ENCODE results near the gene KLHL6. TPM values are rescaled to one million over a fixed set of nuclear protein-coding genes. Genes with fewer than 3 reads are reported as not detected.
"Not testable (repeated sequence)": the region's sequence is repeated elsewhere in the genome, so short reads cannot be mapped to it uniquely, and the experiment has no call there.

The KLHL6 gene
- total RNA-seq, 1 donor from 2014 or later, result 36.7 TPM

GRCh38 chr3:183442994-183443393 lies 112.5 kb downstream of the KLHL6 start:
- no peaks in the 10 kb centered on the region for H3K36me3 ChIP-seq
- no peak overlapping the region for H3K4me3 ChIP-seq
- peaks cover 11% of the 10 kb centered on the region for H3K9me3 ChIP-seq
- H3K4me1 ChIP-seq, result peaks cover under 1% of the 10 kb centered on the region
- intact Hi-C loops (cut with DNase I), result no loop called here
- no peak for ATAC-seq
- no peak for DNase-seq
- H3K27ac ChIP-seq, result no peak overlapping the region
- no peaks in the 10 kb centered on the region for H3K27me3 ChIP-seq (ENCODE audit: low read depth)
- TF ChIP-seq, protein P1, sequence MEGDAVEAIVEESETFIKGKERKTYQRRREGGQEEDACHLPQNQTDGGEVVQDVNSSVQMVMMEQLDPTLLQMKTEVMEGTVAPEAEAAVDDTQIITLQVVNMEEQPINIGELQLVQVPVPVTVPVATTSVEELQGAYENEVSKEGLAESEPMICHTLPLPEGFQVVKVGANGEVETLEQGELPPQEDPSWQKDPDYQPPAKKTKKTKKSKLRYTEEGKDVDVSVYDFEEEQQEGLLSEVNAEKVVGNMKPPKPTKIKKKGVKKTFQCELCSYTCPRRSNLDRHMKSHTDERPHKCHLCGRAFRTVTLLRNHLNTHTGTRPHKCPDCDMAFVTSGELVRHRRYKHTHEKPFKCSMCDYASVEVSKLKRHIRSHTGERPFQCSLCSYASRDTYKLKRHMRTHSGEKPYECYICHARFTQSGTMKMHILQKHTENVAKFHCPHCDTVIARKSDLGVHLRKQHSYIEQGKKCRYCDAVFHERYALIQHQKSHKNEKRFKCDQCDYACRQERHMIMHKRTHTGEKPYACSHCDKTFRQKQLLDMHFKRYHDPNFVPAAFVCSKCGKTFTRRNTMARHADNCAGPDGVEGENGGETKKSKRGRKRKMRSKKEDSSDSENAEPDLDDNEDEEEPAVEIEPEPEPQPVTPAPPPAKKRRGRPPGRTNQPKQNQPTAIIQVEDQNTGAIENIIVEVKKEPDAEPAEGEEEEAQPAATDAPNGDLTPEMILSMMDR (IDR thresholded peaks at IDR 0.05), result no peak

DNA sequence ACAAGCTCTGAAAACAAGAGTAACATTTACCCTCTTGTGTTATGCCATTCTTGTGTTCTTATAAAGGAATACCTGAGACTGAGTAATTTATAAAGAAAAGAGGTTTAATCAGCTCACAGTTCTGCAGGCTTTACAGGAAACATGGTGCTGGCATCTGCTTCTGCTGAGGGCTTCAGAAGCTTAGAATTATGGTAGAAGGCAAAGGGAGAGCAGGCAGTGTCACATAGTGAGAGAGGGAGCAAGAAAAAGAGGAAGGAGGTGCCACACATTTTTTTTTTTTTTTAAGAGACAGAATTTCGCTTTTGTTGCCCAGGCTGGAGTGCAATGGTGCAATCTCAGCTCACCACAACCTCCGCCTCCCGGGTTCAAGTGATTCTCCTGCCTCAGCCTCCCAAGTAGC lies 115.0 kb downstream of the KLHL6 start:
- H3K9me3 ChIP-seq, result peaks cover 11% of the 10 kb centered on the region
- intact Hi-C loops (cut with DNase I); ATAC-seq; H3K4me3 ChIP-seq; H3K4me1 ChIP-seq; H3K27me3 ChIP-seq (ENCODE audit: low read depth); H3K27ac ChIP-seq; DNase-seq; H3K36me3 ChIP-seq: not testable (repeated sequence)

- Histone ChIP-seq H3K4me1 (no peaks in the 10 kb centered on the region), H3K27ac (no peak overlapping the region), H3K4me3 (no peak overlapping the region), H3K27me3 (ENCODE audit: low read depth) (no peaks in the 10 kb centered on the region), H3K9me3 (peaks cover 11% of the 10 kb centered on the region), H3K36me3 (no peaks in the 10 kb centered on the region)
- DNase-seq (no peak), ATAC-seq (no peak)
- TF ChIP-seq, protein P1 (IDR thresholded peaks at IDR 0.05), result no peak
- intact Hi-C loops (cut with DNase I), result no loop called here
These were observed 116.0 kb downstream of the KLHL6 start for GRCh38 chr3:183439515-183439914.

- H3K36me3 ChIP-seq, result no peaks in the 10 kb centered on the region
- ATAC-seq (no peak), DNase-seq (no peak)
- H3K9me3 ChIP-seq, result peaks cover 7% of the 10 kb centered on the region
- no peak overlapping the region for H3K4me3 ChIP-seq
- intact Hi-C loops (cut with DNase I), result no loop called here
- H3K27ac ChIP-seq, result no peak overlapping the region
- H3K4me1 ChIP-seq, result no peaks in the 10 kb centered on the region
- TF ChIP-seq, protein P1 (IDR thresholded peaks at IDR 0.05), result no peak
- no peaks in the 10 kb centered on the region for H3K27me3 ChIP-seq (ENCODE audit: low read depth)
These were observed 116.8 kb downstream of the KLHL6 start for GRCh38 chr3:183438735-183439134.

GRCh38 chr3:183437666-183438564 lies 117.6 kb downstream of the KLHL6 start:
- H3K9me3 ChIP-seq, result no peaks in the 10 kb centered on the region
- ATAC-seq (peak; percentile 70 to 79), DNase-seq (no peak)
- intact Hi-C loops (cut with DNase I), result no loop called here
- no peaks in the 10 kb centered on the region for H3K4me1 ChIP-seq
- H3K36me3 ChIP-seq, result no peaks in the 10 kb centered on the region
- no peak overlapping the region for H3K4me3 ChIP-seq
- H3K27me3 ChIP-seq (ENCODE audit: low read depth), result no peaks in the 10 kb centered on the region
- no peak overlapping the region for H3K27ac ChIP-seq
- TF ChIP-seq, protein P1 (IDR thresholded peaks at IDR 0.05), result no peak

Other genes with a start within 250 kb of the KLHL6 start
- gene MCF2L2, start 127.1 kb downstream of the KLHL6 start, total RNA-seq, result 0.62 TPM
- gene KLHL24, start 79.9 kb upstream of the KLHL6 start, total RNA-seq, result 93.9 TPM
- gene YEATS2, start 142.1 kb upstream of the KLHL6 start, total RNA-seq, result 29.0 TPM

All from lower lobe of right lung (tissue), 2 donors.